A673 (cell line): ENCODE measurements around the gene METTL24. TPM values are rescaled to one million over a fixed set of nuclear protein-coding genes. Genes with fewer than 3 reads are reported as not detected.

Experiments used
- BruUV-seq: library from RNA; stranded (reverse); fragments of 400-500 nt; replicated peaks from 2 replicates; lab custom pipeline; 2021; lab: Mats Ljungman, UMichigan
- CTCF ChIA-PET: fragments of 300-600 bp; sonication (Branson Sonifier 250); formaldehyde crosslinking; loops from one replicate; lab custom pipeline; 2022; ENCODE audit warnings: antibody characterized with exemption; lab: Charles Lee
- POLR2A ChIA-PET: fragments of 300-600 bp; sonication (Branson Sonifier 250); formaldehyde crosslinking; loops from one replicate; lab custom pipeline; 2022; ENCODE audit warnings: antibody characterized with exemption; ENCODE audit not compliant: low non-redundant PET; lab: Charles Lee
- DNase-seq: peaks from one replicate; pipeline ENCODE4 v3.0.0-alpha.2; 2015; ENCODE audit warnings: low spot score
- H3K27ac ChIP-seq: fragments of 200-600 bp; sonication (generic); 2 replicates; pipeline ENCODE4 v1.5.1; 2016; ENCODE audit warnings: mixed run types, low read depth, mild to moderate bottlenecking, mixed read lengths, antibody characterized with exemption, low read length; ENCODE audit not compliant: poor library complexity, severe bottlenecking
- H3K27me3 ChIP-seq: fragments of 200-600 bp; sonication (generic); replicated peaks from 2 replicates; pipeline ENCODE4 v1.6.1; 2017; ENCODE audit warnings: mixed run types, low read depth, mild to moderate bottlenecking, mixed read lengths, antibody characterized with exemption, low read length; ENCODE audit not compliant: insufficient read depth, poor library complexity
- H3K36me3 ChIP-seq: fragments of 200-600 bp; sonication (generic); 2 replicates; pipeline ENCODE4 v1.6.1; 2016; ENCODE audit warnings: mixed run types, mild to moderate bottlenecking, mixed read lengths, antibody characterized with exemption, low read length; ENCODE audit not compliant: insufficient read depth, poor library complexity, severe bottlenecking
- H3K4me1 ChIP-seq: fragments of 200-600 bp; sonication (generic); 2 replicates; pipeline ENCODE4 v1.6.1; 2017; ENCODE audit warnings: mixed run types, mild to moderate bottlenecking, mixed read lengths, antibody characterized with exemption, low read length; ENCODE audit not compliant: insufficient read depth, poor library complexity, severe bottlenecking
- H3K4me3 ChIP-seq: fragments of 200-600 bp; sonication (generic); 2 replicates; pipeline ENCODE4 v1.5.1; 2016; ENCODE audit warnings: low read depth, mixed run types, mild to moderate bottlenecking, mixed read lengths, low read length; ENCODE audit not compliant: poor library complexity, severe bottlenecking
- H3K9me3 ChIP-seq: fragments of 200-600 bp; sonication (generic); 2 replicates; pipeline ENCODE4 v1.6.1; 2016; ENCODE audit warnings: mixed run types, low read depth, mild to moderate bottlenecking, mixed read lengths, antibody characterized with exemption, low read length; ENCODE audit not compliant: poor library complexity, severe bottlenecking
- EZH2 ChIP-seq: fragments of 200-600 bp; sonication (generic); IDR thresholded peaks from 2 replicates; pipeline ENCODE4 v1.6.1; 2017; ENCODE audit warnings: borderline replicate concordance, low read depth, mild to moderate bottlenecking, mixed read lengths, antibody characterized with exemption, low read length; ENCODE audit not compliant: poor library complexity, severe bottlenecking
- intact Hi-C: fragments of 100-400 bp; cut with micrococcal nuclease; formaldehyde crosslinking; loops from one replicate; pipeline ENCODE4 v1.10.0; 2022; ENCODE audit not compliant: unreplicated experiment
- total RNA-seq: library from RNA; stranded (reverse); gene quantifications from 2 replicates; pipeline ENCODE4 v1.2.3, GENCODE V29; 2021
- TF ChIP-seq, protein P1 (sequence below): fragments of 300-800, 200-600 bp; sonication (generic); conservative IDR thresholded peaks from 2 replicates; pipeline ENCODE4 v1.5.1; 2017; ENCODE audit warnings: low read depth, mild to moderate bottlenecking, antibody characterized with exemption, low read length, moderate library complexity, mixed read lengths

Gene METTL24
- total RNA-seq, 1 experiment from 2014 or later: 6.4 TPM

GRCh38 chr6:110329714-110330436, 28.3 kb downstream of the METTL24 start:
- POLR2A ChIA-PET: no interaction called here
- H3K4me1 ChIP-seq: peaks cover 69% of the 10 kb centered on the region
- no TSS peak for BruUV-seq
- peak; percentile 61 for DNase-seq
- CTCF ChIA-PET: no interaction called here
- no peaks in the 10 kb centered on the region for H3K27me3 ChIP-seq
- intact Hi-C loops: no loop called here
- H3K36me3 ChIP-seq: no peaks in the 10 kb centered on the region
- no peak for TF ChIP-seq EZH2
- TF ChIP-seq, protein P1, sequence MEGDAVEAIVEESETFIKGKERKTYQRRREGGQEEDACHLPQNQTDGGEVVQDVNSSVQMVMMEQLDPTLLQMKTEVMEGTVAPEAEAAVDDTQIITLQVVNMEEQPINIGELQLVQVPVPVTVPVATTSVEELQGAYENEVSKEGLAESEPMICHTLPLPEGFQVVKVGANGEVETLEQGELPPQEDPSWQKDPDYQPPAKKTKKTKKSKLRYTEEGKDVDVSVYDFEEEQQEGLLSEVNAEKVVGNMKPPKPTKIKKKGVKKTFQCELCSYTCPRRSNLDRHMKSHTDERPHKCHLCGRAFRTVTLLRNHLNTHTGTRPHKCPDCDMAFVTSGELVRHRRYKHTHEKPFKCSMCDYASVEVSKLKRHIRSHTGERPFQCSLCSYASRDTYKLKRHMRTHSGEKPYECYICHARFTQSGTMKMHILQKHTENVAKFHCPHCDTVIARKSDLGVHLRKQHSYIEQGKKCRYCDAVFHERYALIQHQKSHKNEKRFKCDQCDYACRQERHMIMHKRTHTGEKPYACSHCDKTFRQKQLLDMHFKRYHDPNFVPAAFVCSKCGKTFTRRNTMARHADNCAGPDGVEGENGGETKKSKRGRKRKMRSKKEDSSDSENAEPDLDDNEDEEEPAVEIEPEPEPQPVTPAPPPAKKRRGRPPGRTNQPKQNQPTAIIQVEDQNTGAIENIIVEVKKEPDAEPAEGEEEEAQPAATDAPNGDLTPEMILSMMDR: no peak
- H3K4me3 ChIP-seq: peak overlapping the region; percentile 20
- peak overlapping the region; percentile 73 for H3K27ac ChIP-seq
- no peaks in the 10 kb centered on the region for H3K9me3 ChIP-seq

DNA sequence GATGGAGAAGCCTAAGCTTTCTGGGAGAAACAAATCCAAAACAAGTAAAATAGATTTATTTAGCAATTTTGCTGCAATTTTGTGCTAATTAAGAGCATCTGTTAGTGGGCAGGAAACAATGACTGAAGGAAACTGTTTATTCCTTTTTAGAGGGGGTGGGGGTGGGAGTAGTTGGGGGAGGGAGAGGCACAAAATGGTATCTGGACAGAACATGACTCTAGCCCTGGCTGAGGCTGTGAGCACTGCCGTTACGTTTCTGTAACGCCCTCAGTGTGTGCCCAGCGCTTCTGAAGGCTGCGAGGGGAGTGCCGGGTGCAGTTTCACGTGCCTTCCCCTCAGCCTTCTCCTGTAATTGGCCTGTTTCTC, 28.8 kb downstream of the METTL24 start:
- Histone ChIP-seq H3K27ac (peak overlapping the region; percentile 73), H3K4me1 (peaks cover 72% of the 10 kb centered on the region), H3K4me3 (peak overlapping the region; percentile 20), H3K36me3 (no peaks in the 10 kb centered on the region), H3K9me3 (no peaks in the 10 kb centered on the region), H3K27me3 (no peaks in the 10 kb centered on the region)
- ChIA-PET CTCF (no interaction called here), POLR2A (no interaction called here)
- intact Hi-C loops: no loop called here
- no peak for TF ChIP-seq EZH2
- TF ChIP-seq, protein P1: no peak
- DNase-seq: peak; percentile 71
- no TSS peak for BruUV-seq

GRCh38 chr6:110328259-110328658, 29.9 kb downstream of the METTL24 start:
- Histone ChIP-seq H3K27ac (peak overlapping the region; percentile 73), H3K36me3 (no peaks in the 10 kb centered on the region), H3K4me3 (no peak overlapping the region), H3K27me3 (no peaks in the 10 kb centered on the region), H3K4me1 (peaks cover 73% of the 10 kb centered on the region), H3K9me3 (no peaks in the 10 kb centered on the region)
- ChIA-PET CTCF (no interaction called here), POLR2A (interaction anchor here (0.7 kb wide), 1 partner anchor 32 kb away, joined by 4 read pairs; no protein-coding TSS in a partner anchor)
- intact Hi-C loops: no loop called here
- DNase-seq: no peak
- BruUV-seq: no TSS peak
- TF ChIP-seq EZH2: no peak
- TF ChIP-seq, protein P1: no peak
